HG02943 (cell line): ENCODE measurements around the gene JADE1.
A peak's percentile ranks its signal among the peaks of the same experiment; 100 is the strongest.

ENCODE experiments used
- ATAC-seq: cut with Tn5 transposase; IDR thresholded peaks from one replicate; pipeline ENCODE4 v1.9.1; 2021; ENCODE audit warnings: mild to moderate bottlenecking, low read depth, moderate library complexity; ENCODE audit not compliant: unreplicated experiment

The JADE1 gene

GRCh38 chr4:128809477-128810330 is at the start of gene JADE1:
TSS of gene JADE1 (plus strand) at chr4:128809700. CDS start at chr4:128831759, 22,059 bp downstream.
- ATAC-seq: peak; percentile 45

GRCh38 chr4:128766781-128767180 is 42.7 kb upstream of the JADE1 start:
- no peak for ATAC-seq

- ATAC-seq: no peak
Measured at GRCh38 chr4:128768373-128768996, 41.0 kb upstream of the JADE1 start.

GRCh38 chr4:128769011-128769410 is 40.5 kb upstream of the JADE1 start:
- no peak for ATAC-seq

GRCh38 chr4:128770807-128771206 is 38.7 kb upstream of the JADE1 start:
- no peak for ATAC-seq

- no peak for ATAC-seq
Measured at GRCh38 chr4:128775477-128775876, 34.0 kb upstream of the JADE1 start.

GRCh38 chr4:128775916-128776315 is 33.6 kb upstream of the JADE1 start:
- ATAC-seq: no peak

GRCh38 chr4:128776794-128777216 is 32.7 kb upstream of the JADE1 start:
- ATAC-seq: no peak

GRCh38 chr4:128780688-128781087 is 28.8 kb upstream of the JADE1 start:
- ATAC-seq: no peak

- ATAC-seq: no peak
Measured at GRCh38 chr4:128782076-128782715, 27.3 kb upstream of the JADE1 start.

GRCh38 chr4:128782875-128783614 is 26.5 kb upstream of the JADE1 start:
- ATAC-seq: no peak

- ATAC-seq: no peak
Measured at GRCh38 chr4:128787509-128788311, 21.8 kb upstream of the JADE1 start.

GRCh38 chr4:128793859-128794672 is 15.4 kb upstream of the JADE1 start:
- no peak for ATAC-seq

- no peak for ATAC-seq
Measured at GRCh38 chr4:128796934-128797333, 12.6 kb upstream of the JADE1 start.

GRCh38 chr4:128800284-128800683 is 9.2 kb upstream of the JADE1 start:
- no peak for ATAC-seq

- ATAC-seq: no peak
Measured at GRCh38 chr4:128800701-128801284, 8.7 kb upstream of the JADE1 start.

GRCh38 chr4:128802680-128803628 is 6.5 kb upstream of the JADE1 start:
- ATAC-seq: no peak

GRCh38 chr4:128803783-128804182 is 5.7 kb upstream of the JADE1 start:
- ATAC-seq: no peak
